Measurements from ENCODE around the gene HSD17B1. TPM values are rescaled to one million over a fixed set of nuclear protein-coding genes. Genes with fewer than 3 reads are reported as not detected.
A peak's percentile ranks its signal among the peaks of the same experiment; 100 is the strongest.

Gene HSD17B1
- total RNA-seq, 1 donor from 2014 or later: 0.64 TPM

GRCh38 chr17:42586514-42587230 is 33.9 kb downstream of the HSD17B1 start:
- Mint-ChIP-seq H3K9me3 (ENCODE audit: unreplicated experiment) (no peaks in the 10 kb centered on the region), H3K27ac (ENCODE audit: unreplicated experiment) (no peak overlapping the region), H3K36me3 (ENCODE audit: low read depth, unreplicated experiment) (peaks cover 46% of the 10 kb centered on the region), H3K27me3 (ENCODE audit: unreplicated experiment) (peaks cover 5% of the 10 kb centered on the region), H3K4me3 (ENCODE audit: unreplicated experiment) (no peak overlapping the region), H3K4me1 (ENCODE audit: unreplicated experiment) (no peaks in the 10 kb centered on the region)
- TF ChIP-seq, protein P1, sequence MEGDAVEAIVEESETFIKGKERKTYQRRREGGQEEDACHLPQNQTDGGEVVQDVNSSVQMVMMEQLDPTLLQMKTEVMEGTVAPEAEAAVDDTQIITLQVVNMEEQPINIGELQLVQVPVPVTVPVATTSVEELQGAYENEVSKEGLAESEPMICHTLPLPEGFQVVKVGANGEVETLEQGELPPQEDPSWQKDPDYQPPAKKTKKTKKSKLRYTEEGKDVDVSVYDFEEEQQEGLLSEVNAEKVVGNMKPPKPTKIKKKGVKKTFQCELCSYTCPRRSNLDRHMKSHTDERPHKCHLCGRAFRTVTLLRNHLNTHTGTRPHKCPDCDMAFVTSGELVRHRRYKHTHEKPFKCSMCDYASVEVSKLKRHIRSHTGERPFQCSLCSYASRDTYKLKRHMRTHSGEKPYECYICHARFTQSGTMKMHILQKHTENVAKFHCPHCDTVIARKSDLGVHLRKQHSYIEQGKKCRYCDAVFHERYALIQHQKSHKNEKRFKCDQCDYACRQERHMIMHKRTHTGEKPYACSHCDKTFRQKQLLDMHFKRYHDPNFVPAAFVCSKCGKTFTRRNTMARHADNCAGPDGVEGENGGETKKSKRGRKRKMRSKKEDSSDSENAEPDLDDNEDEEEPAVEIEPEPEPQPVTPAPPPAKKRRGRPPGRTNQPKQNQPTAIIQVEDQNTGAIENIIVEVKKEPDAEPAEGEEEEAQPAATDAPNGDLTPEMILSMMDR (IDR thresholded peaks at IDR 0.05; ENCODE audit: unreplicated experiment): no peak
- DNase-seq (ENCODE audit: low spot score): no peak

DNA sequence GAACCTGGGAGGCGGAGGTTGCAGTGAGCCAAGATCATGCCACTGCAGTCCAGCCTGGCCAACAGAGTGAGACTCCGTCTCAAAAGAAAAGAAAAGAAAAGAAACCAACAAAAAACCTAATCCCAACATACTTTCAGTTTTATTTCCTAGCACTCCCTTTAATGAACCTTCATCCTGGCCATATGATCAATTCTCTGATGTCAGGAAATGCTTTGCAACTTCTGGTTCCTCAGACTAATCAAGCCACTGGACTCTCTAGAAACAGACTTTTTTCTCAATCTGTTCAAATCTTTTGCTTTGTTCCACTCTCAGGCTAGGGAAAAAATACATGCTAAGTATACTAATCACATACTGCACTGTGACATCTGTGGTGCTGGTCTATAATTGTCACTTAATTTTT is 38.2 kb downstream of the HSD17B1 start:
- Mint-ChIP-seq H3K27me3 (ENCODE audit: unreplicated experiment) (peaks cover 3% of the 10 kb centered on the region), H3K36me3 (ENCODE audit: low read depth, unreplicated experiment) (peaks cover 24% of the 10 kb centered on the region), H3K4me3 (ENCODE audit: unreplicated experiment) (no peak overlapping the region), H3K9me3 (ENCODE audit: unreplicated experiment) (no peaks in the 10 kb centered on the region), H3K4me1 (ENCODE audit: unreplicated experiment) (no peaks in the 10 kb centered on the region), H3K27ac (ENCODE audit: unreplicated experiment) (no peak overlapping the region)
- TF ChIP-seq, protein P1 (IDR thresholded peaks at IDR 0.05; ENCODE audit: unreplicated experiment): no peak
- no peak for DNase-seq (ENCODE audit: low spot score)

GRCh38 chr17:42591411-42591810 is 38.7 kb downstream of the HSD17B1 start:
- no peak for DNase-seq (ENCODE audit: low spot score)
- Mint-ChIP-seq H3K27me3 (ENCODE audit: unreplicated experiment) (peaks cover 2% of the 10 kb centered on the region), H3K4me1 (ENCODE audit: unreplicated experiment) (no peaks in the 10 kb centered on the region), H3K9me3 (ENCODE audit: unreplicated experiment) (no peaks in the 10 kb centered on the region), H3K27ac (ENCODE audit: unreplicated experiment) (no peak overlapping the region), H3K36me3 (ENCODE audit: low read depth, unreplicated experiment) (peaks cover 24% of the 10 kb centered on the region), H3K4me3 (ENCODE audit: unreplicated experiment) (no peak overlapping the region)
- TF ChIP-seq, protein P1 (IDR thresholded peaks at IDR 0.05; ENCODE audit: unreplicated experiment): no peak

GRCh38 chr17:42596386-42596785 is 43.7 kb downstream of the HSD17B1 start:
- no peaks in the 10 kb centered on the region for H3K9me3 Mint-ChIP-seq (ENCODE audit: unreplicated experiment)
- peak overlapping the region; percentile 55 for H3K27ac Mint-ChIP-seq (ENCODE audit: unreplicated experiment)
- H3K36me3 Mint-ChIP-seq (ENCODE audit: low read depth, unreplicated experiment): no peaks in the 10 kb centered on the region
- TF ChIP-seq, protein P1 (IDR thresholded peaks at IDR 0.05; ENCODE audit: unreplicated experiment): no peak
- H3K4me3 Mint-ChIP-seq (ENCODE audit: unreplicated experiment): peak overlapping the region; percentile 32
- DNase-seq (ENCODE audit: low spot score): no peak
- no peaks in the 10 kb centered on the region for H3K27me3 Mint-ChIP-seq (ENCODE audit: unreplicated experiment)
- H3K4me1 Mint-ChIP-seq (ENCODE audit: unreplicated experiment): peaks cover 2% of the 10 kb centered on the region

DNA sequence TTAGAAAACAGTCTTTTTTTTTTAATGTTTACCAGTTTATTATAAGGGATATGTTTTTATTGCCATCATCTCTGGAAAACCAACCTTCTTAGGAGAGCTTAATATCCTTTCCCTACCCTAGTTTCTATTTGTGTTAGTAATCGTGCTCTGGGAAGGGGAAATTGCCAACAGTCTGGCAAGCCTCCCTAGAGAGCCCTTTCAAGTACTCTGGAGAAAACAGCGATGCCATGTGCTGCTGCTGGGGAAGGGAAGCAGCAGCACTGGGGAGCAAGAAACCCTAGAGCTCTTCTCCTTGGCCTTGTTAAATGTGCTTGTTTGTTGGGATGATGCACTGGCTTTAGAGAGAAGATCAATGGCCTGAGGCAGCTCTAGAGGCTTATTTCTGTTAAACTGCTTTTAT is 46.2 kb downstream of the HSD17B1 start:
- H3K9me3 Mint-ChIP-seq (ENCODE audit: unreplicated experiment): no peaks in the 10 kb centered on the region
- no peak for DNase-seq (ENCODE audit: low spot score)
- no peak overlapping the region for H3K4me3 Mint-ChIP-seq (ENCODE audit: unreplicated experiment)
- H3K36me3 Mint-ChIP-seq (ENCODE audit: low read depth, unreplicated experiment): no peaks in the 10 kb centered on the region
- no peaks in the 10 kb centered on the region for H3K27me3 Mint-ChIP-seq (ENCODE audit: unreplicated experiment)
- H3K4me1 Mint-ChIP-seq (ENCODE audit: unreplicated experiment): peaks cover 2% of the 10 kb centered on the region
- no peak overlapping the region for H3K27ac Mint-ChIP-seq (ENCODE audit: unreplicated experiment)
- TF ChIP-seq, protein P1 (IDR thresholded peaks at IDR 0.05; ENCODE audit: unreplicated experiment): no peak
